Muscle of leg (tissue), 11 donors: ENCODE results near the gene LHPP. TPM values are rescaled to one million over a fixed set of nuclear protein-coding genes. Genes with fewer than 3 reads are reported as not detected.
"Not testable (repeated sequence)": the region's sequence is repeated elsewhere in the genome, so short reads cannot be mapped to it uniquely, and the experiment has no call there.

Experiments used
- DNase-seq: peaks from one replicate; pipeline ENCODE4 v3.0.0; 2013
- H3K27ac ChIP-seq: one replicate; pipeline ENCODE4 v1.5.1; 2013; ENCODE audit warnings: mild to moderate bottlenecking, low read length, control low read depth
- H3K27me3 ChIP-seq: one replicate; pipeline ENCODE4 v1.6.1; 2013; ENCODE audit warnings: low read length; ENCODE audit not compliant: control insufficient read depth, insufficient read depth
- H3K36me3 ChIP-seq: one replicate; pipeline ENCODE4 v1.6.1; 2013; ENCODE audit warnings: low read length; ENCODE audit not compliant: control insufficient read depth, insufficient read depth
- H3K4me1 ChIP-seq: one replicate; pipeline ENCODE4 v1.6.1; 2013; ENCODE audit warnings: low read length; ENCODE audit not compliant: control insufficient read depth, insufficient read depth
- H3K4me3 ChIP-seq: one replicate; pipeline ENCODE4 v1.5.1; 2013; ENCODE audit warnings: low read length, control low read depth
- H3K9me3 ChIP-seq: replicated peaks from 2 replicates; pipeline ENCODE4 v1.6.1; 2013; ENCODE audit warnings: low read depth, low read length; ENCODE audit not compliant: control insufficient read depth
- WGBS: methylation state at CpG from one replicate; pipeline ENCODE4 v1.1.5; 2013; ENCODE audit warnings: missing lambda C conversion rate; ENCODE audit not compliant: insufficient coverage; 5-methylcytosine and 5-hydroxymethylcytosine counted together
- polyA plus RNA-seq, 8 donors: library from polyadenylated mRNA; unstranded; fragments of 120-200 nt; gene quantifications; one replicate each; pipeline versions ENCODE4 v1.2.1 to v1.2.3, GENCODE V29; 2013; ENCODE audit warnings: inconsistent platforms in 1 of 8, low replicate concordance in 1 of 8; ENCODE audit not compliant: insufficient read length in 8 of 8, insufficient read depth in 1 of 8
- total RNA-seq: library from RNA; stranded (reverse); fragments of 120-200 nt; gene quantifications from one replicate; pipeline ENCODE4 v1.2.4, GENCODE V29; 2013

Gene LHPP
- total and polyA plus RNA-seq, 9 donors: 2.9 to 9.9 (median 8.0) TPM

DNA sequence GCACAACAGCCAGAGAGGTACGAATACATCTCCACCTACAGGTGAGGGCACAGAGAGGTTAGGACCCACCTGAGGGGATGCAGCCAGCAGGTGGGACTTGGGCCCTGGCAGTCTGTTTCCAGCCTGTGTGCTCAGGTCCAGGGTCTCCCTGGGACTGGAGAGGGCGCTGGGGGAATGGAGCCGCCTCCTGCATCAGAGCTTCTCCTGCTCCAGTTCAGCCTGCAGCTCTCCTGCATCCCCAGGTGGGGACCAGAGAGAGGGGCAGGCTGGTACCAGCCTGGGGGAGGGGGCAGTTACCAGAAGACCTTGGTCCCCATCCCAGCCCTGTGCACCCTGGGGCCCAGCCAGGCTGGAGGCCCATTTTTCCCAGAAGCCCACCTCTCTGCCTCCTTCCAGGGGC lies 80.7 kb downstream of the LHPP start:
- Histone ChIP-seq H3K4me3 (no peak overlapping the region), H3K9me3 (no peaks in the 10 kb centered on the region)
- no peak for DNase-seq

GRCh38 chr10:124543146-124543545 lies 81.5 kb downstream of the LHPP start:
- Histone ChIP-seq H3K4me1 (peaks cover 43% of the 10 kb centered on the region), H3K27ac (no peak overlapping the region), H3K27me3 (no peaks in the 10 kb centered on the region), H3K4me3 (no peak overlapping the region), H3K9me3 (no peaks in the 10 kb centered on the region), H3K36me3 (no peaks in the 10 kb centered on the region)
- 83% methylated on average over 9 of the region's 13 CpGs for WGBS
- no peak for DNase-seq

More for the DNA sequence above, 80.7 kb downstream of the LHPP start:
- 100% methylated on average over 1 of the region's 3 CpGs for WGBS
- Histone ChIP-seq H3K27ac (no peak overlapping the region), H3K4me1 (peaks cover 35% of the 10 kb centered on the region), H3K27me3 (no peaks in the 10 kb centered on the region), H3K36me3 (no peaks in the 10 kb centered on the region)

GRCh38 chr10:124543971-124544370 lies 82.3 kb downstream of the LHPP start:
- H3K9me3 ChIP-seq: no peaks in the 10 kb centered on the region
- no peaks in the 10 kb centered on the region for H3K36me3 ChIP-seq
- 80% methylated on average over 7 of the region's 12 CpGs for WGBS
- H3K27me3 ChIP-seq: no peaks in the 10 kb centered on the region
- H3K4me1 ChIP-seq: peaks cover 38% of the 10 kb centered on the region
- no peak for DNase-seq
- H3K4me3 ChIP-seq: no peak overlapping the region
- no peak overlapping the region for H3K27ac ChIP-seq

- H3K9me3 ChIP-seq: no peaks in the 10 kb centered on the region
- WGBS: 84% methylated on average over 15 of the region's 16 CpGs
- peaks cover 36% of the 10 kb centered on the region for H3K4me1 ChIP-seq
Observed at GRCh38 chr10:124544711-124545110, 83.1 kb downstream of the LHPP start.

DNA sequence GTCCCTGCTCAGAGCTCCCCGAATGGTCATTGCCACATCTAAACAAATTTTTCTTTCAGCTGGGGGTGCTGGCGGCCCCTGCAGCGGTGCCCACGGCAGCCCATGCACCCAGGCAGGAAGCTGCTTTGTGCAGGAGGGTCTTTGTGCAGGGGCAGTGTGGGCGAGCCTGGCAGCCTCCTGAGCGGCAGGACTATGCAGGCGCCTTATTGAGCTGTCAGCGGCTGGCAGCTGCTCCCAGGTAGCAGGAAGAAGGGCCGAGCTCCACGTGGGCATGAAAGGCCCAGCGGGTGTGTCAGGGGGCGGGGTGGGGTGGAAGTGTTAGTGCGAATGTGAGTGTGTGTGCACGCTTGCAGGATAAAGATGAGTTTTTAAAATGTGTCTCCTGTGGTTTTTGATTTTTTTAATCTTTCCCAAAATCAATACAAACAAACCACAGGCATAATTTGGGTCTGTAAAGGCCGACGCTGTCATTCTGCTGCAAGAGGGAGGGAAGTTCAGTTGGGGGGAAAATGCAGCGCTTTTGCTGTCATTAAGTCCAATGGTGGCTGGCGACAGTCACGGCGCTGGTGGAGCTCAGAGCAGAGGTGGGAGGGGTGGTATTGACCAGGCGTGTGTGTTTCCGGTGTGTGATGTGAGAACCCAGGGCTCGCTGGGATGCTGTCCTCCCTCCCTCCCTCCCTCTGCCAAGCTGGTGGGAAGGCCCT lies 83.9 kb downstream of the LHPP start:
- Histone ChIP-seq H3K27me3 (no peaks in the 10 kb centered on the region), H3K4me1 (peaks cover 29% of the 10 kb centered on the region), H3K27ac (no peak overlapping the region), H3K9me3 (no peaks in the 10 kb centered on the region), H3K36me3 (no peaks in the 10 kb centered on the region), H3K4me3 (no peak overlapping the region)
- no peak for DNase-seq
- 62% methylated on average over 7 of the region's 23 CpGs for WGBS

More at GRCh38 chr10:124544711-124545110, 83.1 kb downstream of the LHPP start:
- Histone ChIP-seq H3K36me3 (no peaks in the 10 kb centered on the region), H3K4me3 (no peak overlapping the region), H3K27ac (no peak overlapping the region), H3K27me3 (no peaks in the 10 kb centered on the region)
- DNase-seq: peak; percentile 40

DNA sequence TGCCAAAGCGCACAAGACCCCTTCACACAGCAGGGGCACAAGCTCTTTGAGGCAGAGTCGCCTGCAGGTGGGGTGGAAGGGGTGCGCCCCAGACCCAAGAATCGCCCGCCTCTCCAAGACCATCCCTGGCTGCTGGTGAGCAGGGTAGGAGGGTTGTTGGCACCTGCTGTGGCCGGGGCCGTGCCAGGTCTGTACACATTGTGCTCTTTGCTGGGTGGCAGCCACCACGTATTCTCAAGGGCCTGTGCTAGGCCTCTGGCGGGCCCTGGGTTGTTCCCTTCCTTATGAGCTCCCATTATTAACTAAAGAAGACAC lies 84.4 kb downstream of the LHPP start:
- Histone ChIP-seq H3K27me3 (no peaks in the 10 kb centered on the region), H3K9me3 (no peaks in the 10 kb centered on the region), H3K4me1 (peaks cover 30% of the 10 kb centered on the region), H3K36me3 (no peaks in the 10 kb centered on the region), H3K4me3 (no peak overlapping the region), H3K27ac (no peak overlapping the region)
- WGBS: 91% methylated on average over 4 of the region's 9 CpGs
- DNase-seq: no peak

DNA sequence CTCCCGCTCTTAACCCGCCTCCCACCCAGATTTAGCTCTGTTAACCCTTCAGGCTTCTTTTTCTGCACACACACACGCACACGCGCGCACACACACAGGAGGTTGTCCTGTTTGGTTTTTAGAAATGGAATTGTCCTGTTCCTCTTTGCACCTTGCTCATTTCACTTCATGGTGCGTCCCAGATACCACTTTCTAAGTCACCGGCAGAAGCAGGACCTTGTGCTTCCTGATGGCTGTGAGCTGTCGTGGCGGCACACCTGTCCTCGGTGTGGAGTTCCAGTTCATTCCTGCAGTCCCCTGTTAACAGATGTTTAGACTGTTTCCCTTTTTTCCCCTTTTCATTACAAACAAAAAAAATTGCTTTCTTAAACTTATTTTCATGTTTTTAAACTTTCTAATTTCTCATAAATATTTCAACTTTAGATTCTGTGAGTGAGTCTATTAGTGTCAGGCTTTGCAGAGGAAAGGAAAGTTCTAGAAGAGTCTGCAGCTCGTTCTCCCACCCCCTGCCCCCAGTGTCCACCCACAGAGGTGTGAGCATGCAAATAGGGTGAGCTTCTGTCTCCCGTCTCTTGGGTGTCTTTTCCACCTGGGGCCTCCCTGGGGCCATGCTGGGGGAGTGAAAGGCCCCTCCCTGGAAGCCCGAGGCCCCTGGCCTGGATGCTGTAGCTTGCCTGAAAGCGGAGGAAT lies 85.5 kb downstream of the LHPP start:
- Histone ChIP-seq H3K4me3 (no peak overlapping the region), H3K36me3 (no peaks in the 10 kb centered on the region), H3K4me1 (peaks cover 35% of the 10 kb centered on the region), H3K9me3 (no peaks in the 10 kb centered on the region), H3K27me3 (no peaks in the 10 kb centered on the region), H3K27ac (no peak overlapping the region)
- DNase-seq: no peak
- 61% methylated on average over 7 of the region's 15 CpGs for WGBS

GRCh38 chr10:124547647-124548168 lies 86.1 kb downstream of the LHPP start:
- no peak for DNase-seq
- Histone ChIP-seq H3K36me3 (no peaks in the 10 kb centered on the region), H3K9me3 (no peaks in the 10 kb centered on the region), H3K27ac (no peak overlapping the region), H3K27me3 (no peaks in the 10 kb centered on the region), H3K4me1 (peaks cover 40% of the 10 kb centered on the region), H3K4me3 (no peak overlapping the region)
- 22% methylated on average over 7 of the region's 13 CpGs for WGBS

DNA sequence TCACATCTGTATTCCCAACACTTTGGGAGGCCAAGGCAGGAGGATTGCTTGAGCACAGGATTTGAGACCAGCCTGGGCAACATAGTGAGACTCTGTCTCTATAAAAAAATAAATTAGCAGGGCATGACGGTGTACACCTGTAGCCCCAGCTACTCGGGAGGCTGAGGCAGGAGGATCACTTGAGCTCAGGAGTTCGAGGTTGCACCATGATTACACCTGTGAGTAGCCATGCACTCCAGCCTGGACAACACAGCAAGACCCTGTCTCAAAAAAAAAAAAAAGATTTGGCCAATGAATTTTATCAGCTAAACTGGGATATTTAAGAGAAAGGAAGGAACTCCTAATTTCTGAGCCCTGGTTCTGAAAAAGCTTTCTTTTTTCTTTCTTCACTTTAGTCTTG lies 87.5 kb downstream of the LHPP start:
- H3K9me3 ChIP-seq, H3K36me3 ChIP-seq, H3K27me3 ChIP-seq, H3K27ac ChIP-seq, H3K4me3 ChIP-seq, DNase-seq: not testable (repeated sequence)
- peaks cover 39% of the 10 kb centered on the region for H3K4me1 ChIP-seq
- 100% methylated on average over 1 of the region's 3 CpGs for WGBS

DNA sequence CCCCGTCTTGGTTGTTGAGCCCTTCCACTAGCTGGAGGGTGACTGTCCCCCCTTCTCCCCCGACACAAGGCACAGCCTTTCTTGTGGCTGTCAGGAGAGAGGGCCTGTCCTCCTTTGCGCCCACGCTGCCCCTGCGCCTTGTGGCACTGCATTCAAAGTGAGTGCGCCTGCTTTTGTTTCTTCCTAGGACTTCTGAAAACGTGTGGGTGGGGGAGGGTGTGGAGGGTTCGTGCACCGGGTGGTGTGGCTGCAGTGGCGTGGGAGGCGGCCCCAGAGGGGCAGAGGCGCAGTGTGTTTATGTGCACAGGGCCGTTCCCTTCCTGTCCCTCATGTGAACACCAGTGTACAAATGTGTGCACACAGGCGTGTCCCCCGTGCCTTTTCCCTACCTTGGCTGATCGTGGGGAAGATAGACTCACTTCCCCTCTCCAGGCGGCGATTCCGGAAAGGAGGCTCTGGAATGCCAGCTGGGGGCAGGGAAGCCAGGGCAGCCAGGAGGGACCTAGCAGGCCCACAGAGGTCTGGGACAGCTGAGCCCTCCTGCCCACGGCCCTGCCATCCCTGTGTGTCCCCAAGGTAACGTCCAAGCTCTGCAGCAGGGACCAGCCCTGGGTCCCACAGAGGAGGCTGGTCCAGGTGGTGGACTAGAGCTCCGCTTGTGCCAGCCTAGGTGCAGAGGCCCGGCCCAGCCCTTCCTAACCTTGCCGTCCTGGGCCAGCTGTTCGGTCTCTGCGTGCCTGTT lies 88.8 kb downstream of the LHPP start:
- Histone ChIP-seq H3K4me1 (peaks cover 34% of the 10 kb centered on the region), H3K9me3 (no peaks in the 10 kb centered on the region), H3K4me3 (no peak overlapping the region), H3K27me3 (no peaks in the 10 kb centered on the region), H3K27ac (no peak overlapping the region), H3K36me3 (no peaks in the 10 kb centered on the region)
- WGBS: 77% methylated on average over 19 of the region's 26 CpGs
- no peak for DNase-seq
